CMK (cell line): ENCODE measurements around the gene CREB3.

Source experiments
- DNase-seq: peaks from one replicate; pipeline ENCODE4 v3.0.0-alpha.2; 2010; ENCODE audit warnings: low read depth

The CREB3 gene, protein sequence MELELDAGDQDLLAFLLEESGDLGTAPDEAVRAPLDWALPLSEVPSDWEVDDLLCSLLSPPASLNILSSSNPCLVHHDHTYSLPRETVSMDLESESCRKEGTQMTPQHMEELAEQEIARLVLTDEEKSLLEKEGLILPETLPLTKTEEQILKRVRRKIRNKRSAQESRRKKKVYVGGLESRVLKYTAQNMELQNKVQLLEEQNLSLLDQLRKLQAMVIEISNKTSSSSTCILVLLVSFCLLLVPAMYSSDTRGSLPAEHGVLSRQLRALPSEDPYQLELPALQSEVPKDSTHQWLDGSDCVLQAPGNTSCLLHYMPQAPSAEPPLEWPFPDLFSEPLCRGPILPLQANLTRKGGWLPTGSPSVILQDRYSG

DNA sequence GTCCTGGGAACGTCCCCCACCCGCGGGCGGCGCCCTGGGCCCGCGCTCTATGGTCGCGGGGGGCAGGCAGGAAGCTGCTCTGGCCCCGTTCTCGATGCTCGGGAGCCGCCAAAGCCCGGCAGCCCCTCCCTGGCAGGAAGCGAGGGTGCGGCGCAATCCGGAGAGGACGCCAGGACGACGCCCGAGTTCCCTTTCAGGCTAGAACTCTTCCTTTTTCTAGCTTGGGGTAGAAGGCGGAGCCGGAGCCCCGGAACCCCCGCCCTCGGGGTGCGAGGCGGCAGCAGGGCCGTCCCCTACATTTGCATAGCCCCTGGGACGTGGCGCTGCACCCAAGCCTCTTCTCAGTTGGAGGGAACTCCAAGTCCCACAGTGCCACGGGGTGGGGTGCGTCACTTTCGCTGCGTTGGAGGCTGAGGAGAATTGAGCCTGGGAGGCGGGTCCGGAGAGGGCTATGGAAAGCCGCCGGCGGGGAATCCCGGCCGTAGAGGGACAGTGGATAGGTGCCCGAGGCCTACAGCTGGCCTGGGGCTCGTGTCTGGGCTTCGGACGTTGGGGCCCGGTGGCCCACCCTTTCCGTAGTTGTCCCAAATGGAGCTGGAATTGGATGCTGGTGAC is at the start of gene CREB3, which contains the start of gene TLN1:
Gene CREB3 (plus strand): TSS at position 482 of the 615 bp plus-strand sequence. CDS start 107 bp downstream, at position 589.
Gene TLN1 (minus strand): TSS at position 11 of the 615 bp plus-strand sequence. CDS start 6,501 bp downstream, outside the sequence.
- peak; percentile 96 for DNase-seq

DNA sequence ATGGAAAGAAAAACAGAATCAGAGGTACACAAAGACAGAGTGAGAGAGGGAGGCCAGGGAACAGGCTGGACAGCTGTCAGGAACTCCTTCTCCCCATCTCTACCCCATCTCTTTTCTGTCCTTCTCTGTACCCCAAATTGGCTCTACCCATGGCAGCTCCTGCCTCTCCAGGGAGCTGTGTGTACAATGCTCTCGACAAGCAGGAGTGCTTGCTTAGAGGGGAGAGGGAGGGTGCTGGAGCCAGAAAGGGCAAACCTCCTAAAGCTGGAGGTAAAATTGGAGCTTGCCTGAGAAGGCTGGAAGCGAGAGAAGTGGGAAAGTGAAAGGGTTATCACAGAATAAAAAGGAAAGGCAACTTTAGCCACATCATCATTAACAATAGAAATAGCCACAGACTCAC is 49.1 kb upstream of the CREB3 start:
- DNase-seq, result no peak

DNA sequence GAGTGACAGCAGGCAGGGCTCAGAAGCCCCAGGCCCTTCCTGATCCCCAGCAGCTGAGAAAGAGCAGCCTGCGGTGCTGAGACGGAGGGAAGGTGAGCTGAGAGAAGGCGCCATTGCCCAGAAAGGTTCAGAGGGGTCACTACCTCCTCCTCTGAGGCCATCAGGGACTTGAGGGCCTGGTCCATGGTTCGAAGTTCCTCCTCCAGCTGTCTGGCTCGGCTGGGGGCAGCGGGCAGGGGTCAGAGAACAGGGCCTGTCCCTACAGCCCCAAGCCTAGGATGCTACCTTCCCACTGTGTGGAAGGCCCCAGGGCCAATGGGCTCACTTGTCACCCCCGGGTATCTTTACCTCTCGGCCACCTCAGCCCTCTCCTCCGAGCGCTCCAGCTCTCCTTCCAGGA is 47.5 kb upstream of the CREB3 start:
- no peak for DNase-seq

DNA sequence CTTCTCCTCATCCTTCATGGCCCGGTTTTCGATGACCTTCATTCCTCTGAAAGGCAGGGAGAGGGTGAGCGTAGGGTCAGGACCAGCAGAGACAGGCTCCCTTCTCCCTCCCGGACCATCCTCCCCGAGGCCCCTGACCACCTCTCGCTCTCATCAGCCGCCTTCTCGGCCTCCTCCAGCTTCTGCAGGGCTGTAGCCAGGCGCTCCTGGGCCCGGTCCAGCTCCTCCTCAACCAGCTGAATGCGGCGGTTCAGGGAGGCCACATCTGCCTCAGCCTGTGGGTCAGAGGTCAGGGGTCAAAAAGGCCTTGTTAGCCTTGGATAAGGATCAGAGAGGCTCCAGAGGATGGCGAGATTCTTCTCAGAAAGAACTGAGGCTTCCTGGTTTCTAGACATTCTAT is 47.0 kb upstream of the CREB3 start:
- DNase-seq, result no peak

DNA sequence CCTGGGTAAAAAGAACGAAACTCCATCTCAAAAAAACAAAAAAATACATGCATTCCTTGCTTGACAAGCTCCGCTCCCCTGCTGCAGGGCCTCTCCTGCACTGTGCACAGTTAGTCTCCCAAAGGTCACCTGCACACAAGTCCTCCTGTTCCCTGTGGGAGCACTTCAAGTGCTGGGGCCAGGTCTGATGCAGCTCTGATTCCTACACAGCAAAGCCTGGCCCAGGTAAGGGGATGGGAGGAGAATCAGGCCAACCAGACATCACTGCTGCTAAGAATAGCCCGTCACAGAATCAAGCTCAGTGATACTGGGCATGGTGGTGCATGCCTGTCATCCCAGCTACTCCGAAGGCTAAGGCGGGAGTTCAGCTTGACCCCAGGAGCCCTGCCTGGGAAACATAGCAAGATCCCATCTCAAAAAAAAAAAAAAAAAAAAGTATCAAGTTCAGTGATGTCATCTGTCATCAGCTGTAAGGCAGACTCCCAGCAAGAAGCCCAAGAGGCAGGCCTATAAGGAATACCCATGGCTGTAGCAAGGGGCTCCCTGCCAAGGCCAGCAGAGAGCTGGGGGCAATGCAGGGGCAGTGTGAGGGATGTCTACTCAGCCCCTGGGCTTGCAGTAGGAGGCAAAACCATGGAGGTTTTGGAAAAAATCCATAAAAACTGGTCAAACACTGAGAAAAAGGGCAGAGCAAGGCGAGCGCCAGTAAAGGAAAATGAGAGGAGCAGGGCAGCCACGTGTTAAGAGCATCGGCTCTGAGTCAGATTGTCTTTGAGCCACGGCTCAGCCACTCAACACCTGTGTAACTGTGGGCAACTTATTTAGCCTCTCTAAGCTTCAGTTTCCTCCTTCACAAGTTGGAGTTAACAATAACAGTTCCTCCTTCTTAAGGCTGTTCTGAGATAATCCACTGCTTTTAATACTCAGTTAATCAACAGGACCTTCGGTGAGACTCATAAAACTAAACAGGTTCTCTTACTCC is 46.0 kb upstream of the CREB3 start:
- DNase-seq, result no peak

DNA sequence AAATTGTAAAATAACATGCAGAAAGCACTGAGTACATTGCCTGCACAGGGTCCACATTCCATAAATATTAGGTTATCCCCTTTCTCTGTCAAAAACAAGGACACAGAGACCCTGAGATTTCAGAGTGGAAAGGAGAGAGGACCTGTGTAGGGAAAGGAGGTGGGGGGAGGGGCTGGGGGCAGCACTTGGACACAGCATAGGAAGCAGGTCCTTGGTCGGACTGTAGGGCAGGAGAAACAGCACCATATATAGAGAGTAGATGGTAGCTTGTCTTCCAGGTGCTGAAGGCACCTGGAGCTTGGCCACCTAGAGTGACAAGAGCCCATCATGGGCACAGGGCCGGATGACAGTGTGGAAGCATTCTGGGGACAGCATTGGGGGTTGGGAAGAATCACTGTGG is 45.2 kb upstream of the CREB3 start:
- no peak for DNase-seq

DNA sequence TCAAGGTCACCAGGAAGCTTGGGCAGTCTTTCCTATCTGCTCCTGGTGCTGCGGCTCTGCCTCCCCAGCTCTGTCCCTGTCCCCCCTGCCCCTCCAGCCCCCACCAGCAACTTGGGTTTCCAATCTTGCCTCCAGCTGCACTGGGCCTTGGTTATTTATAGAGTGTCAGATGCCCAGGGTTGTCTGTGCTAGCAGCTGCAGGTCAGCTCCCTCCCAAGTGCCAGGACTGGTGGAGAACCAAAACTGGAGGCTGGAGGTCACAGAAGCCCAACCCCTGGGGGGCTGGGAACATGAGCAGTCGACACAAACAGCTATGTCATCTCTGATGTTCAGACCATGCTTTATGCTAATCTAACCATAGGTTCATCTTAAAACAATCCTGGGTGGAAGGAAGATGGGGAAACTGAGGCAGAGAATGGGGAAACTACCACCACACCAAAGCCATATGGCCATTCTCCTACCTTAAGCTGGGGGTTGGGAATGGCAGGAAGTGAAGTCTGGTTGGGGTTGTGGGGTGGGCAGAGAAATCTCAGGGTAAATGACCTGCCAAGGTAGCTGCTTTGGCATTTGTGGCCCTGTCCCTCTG is 44.4 kb upstream of the CREB3 start:
- DNase-seq, result no peak

DNA sequence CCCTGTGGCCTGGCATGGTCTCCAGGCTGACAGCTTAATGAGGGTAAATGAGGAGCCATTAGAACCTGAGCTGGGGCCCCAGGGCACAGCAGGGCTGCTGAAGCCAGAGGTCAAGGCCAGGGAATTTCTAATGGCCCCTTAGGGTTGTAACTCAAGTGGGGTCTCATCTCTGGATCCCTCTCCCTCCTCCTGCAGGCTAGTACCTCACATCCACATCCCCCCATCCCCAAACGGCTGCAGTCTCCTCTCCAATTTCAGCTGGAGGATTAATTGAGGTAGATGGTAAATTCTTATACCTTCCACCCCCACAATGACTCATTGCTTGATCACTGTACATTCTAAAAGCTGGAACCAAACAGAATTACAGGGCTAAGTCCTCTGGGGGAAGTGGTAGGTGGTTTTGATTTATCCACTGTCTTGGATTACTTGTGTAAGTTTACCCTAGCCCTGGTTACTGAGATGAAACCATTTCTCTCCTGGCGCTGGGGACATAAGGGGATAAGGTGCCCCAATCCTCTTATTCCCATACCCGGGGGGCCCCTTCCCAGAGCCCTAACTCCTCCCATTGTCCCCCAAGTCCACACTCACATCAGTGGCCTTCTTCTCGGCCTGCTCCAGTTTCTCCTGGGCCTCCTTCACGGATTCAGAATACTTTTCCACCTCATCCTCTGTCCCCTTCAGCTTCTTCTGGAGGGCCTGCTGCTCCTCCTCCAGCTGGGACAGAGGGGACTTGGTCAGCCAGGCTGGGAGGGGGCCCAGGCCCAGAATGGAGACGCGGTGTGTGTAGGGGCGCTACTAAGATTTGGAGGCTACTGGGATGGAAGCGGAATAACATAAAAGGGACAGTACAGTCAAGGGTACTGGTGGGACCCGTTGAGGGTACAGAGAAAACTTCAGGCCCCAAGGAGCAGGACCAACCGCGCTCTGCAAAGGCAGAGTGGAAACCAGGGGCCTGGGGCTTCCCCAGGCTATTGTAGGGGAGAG is 43.6 kb upstream of the CREB3 start:
- DNase-seq, result no peak

DNA sequence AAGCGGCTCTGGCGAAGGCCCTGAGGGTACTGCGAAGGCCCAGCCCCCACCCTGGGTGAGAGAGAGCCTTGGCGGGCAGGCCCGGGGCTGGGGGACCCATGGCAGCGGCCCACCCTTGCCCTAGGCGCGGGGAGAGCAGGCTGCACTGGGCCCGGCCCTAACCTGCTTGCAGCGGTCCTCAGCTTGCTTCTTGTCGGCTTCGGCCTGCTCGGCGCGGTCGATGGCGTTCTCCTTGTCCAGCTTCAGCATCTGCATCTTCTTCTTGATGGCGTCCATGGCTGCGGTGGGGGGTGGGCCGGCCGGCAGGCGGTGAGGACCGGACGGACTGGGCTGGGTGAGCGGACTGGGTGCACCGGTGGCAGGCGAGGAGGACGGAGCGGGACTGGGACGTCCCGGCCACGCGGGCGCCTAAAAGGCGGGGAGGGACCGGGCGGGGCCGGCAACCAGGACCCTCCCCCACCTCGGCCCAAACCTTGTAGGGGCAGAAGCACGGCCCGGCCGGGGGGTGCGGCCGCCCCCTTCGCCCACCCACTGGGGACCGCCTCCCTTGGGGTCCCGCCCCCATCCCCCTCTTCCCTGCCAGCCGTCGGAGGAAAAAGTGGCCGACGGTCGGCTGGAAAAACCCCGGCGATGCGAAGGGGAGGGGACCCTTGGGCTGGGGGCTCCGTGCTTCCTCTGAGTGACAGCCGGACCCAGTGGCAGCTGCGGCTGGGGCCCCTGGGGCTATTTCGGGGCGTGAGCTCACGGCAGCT is 42.7 kb upstream of the CREB3 start, which contains the start of gene TPM2:
Gene TPM2 (minus strand): TSS at position 384 of the 752 bp plus-strand sequence. CDS start 108 bp downstream, at position 276.
- no peak for DNase-seq

DNA sequence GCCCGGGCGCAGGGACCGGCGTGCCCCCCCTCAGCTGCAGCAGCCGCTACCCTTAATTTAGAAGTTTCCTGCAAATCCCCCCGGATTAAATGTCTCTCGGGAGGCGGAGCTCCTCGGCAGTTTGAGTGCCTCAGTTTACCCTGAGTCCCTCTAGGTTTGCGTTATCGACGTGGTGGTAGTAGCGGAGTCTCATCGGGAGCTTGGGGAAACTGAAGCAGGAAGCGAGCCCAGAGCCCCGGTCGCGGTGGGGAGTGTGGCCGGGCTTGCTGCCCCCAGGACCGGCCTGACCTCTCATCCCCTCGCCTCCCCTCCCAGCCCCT is 42.2 kb upstream of the CREB3 start:
- no peak for DNase-seq

DNA sequence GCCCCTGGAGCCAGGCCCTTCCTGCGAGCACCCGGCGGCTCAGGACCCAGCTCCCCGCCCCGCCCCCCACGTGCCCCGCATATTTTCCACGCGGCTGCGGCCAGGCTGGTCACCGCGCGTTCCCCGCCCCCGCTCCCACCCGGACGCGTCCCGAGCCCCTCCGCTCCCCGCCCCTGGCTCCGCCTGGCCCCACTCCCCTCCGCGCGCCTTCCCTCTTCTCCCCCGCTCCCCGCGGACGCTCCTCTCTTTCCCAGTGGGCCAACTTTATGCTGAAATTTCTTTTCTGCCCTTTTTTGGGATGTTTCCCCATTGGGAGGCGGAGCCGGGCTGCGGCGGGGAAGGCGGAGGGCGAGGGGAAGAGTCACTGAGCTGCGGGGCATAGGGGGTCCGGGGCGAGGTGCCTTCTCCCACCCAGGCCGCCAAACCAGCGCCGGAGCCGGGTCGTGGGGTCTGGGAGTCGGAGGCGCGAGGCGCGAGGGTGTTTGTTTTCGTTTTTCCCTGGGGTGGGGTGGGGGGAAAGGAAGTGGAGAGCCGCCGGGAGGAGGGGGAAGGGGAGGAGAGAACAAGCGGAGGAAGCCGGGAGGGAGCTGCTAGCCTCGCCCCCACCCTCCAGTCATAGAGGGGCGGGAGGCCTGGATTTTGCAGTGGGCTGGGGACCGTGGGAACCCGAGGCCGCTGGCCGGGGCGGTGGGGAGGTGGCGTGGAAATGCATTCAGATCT is 41.7 kb upstream of the CREB3 start:
- DNase-seq, result peak; percentile 52

DNA sequence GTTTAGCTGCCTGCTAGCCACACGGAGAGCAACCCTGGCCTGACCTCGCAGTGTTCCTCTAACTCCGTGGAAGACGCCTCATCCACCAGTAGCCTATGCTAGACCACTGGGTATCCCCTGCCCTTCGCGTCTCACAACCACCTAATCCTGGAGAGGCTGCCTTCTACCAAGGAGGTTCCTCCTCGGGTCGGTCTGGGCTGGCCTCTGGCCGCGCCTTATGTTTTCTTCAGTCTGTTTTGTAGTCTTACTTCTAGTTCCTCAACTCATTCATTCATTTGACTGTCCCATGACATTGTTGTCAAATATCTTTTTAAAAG is 41.2 kb upstream of the CREB3 start:
- no peak for DNase-seq

DNA sequence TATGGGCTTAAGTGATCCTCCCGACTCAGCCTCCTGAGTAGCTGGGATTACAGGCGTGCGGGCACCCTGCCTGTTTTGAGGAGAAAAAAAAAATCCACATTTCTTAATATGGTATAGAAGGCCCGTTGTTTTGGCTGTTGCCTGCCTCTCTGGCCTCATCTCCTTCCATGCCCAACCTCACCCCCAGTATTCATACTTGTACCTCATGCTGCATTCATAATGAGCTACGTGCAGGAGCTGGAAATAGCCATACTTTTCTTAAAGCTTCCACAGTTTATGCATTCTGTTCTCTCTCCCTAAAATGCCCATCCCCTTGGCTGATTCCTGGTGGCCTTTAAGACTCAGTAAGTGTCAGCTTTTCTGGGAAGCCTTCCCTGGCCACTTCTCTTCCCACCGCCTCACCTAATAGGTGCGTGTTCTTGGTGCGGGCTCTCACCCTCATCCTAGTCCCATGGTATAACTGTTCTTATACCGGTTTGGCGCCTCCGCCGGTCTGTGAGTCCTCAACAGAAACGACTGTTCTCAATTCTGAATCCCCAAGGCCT is 40.6 kb upstream of the CREB3 start:
- no peak for DNase-seq

DNA sequence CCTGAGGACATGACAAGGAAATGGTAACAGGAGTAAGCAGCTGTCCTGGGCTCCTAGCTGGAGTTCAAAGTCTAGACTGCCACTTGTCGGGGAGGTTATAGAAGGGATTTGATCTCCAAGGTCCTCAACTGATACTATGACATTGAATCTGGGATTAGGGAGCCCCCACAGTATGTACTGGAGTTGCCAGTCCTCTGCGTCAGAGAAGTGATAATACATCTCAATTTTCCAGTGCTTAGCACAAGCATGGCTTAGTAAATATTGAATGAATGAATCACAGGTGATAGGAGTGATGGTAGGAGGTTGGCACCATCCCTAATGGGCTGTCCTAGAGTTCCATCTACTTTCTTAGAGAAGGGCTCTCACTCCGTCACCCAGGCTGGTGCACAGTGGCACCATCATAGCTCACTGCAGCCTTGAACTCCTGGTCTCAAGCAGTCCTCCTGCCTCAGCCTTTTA is 36.5 kb upstream of the CREB3 start:
- no peak for DNase-seq

DNA sequence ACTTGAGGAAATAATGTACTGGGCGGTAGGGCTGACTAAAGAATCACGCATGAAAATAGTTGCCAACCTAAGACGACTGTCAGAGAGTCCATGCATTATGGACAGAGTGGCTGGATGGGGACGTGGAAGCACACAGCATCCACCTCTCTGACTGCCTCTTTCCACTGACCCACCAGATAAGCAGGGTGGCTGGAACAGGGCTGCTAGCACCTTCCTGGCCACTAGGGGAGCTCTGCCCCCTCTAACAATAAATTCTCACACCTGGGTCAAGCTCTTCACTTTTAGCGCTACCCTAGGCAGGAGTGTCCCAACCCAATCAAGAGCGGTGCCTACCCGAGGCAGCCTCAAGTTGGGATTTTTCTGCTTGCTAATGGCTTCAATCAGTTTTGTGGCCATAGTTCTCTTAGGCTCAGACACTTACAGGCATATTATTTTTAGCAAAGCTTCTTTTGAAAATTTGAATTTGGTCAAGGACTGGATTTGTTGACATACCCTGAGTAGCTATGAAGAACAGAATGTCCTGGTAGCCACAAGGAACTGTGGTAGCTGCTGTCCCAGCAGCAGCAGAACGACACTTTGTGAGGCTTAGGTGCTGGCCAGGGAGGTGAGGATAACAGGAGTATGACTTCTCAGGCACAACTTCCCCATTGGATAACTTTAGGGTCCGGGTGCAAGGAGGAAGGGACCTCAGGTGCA is 35.8 kb upstream of the CREB3 start:
- DNase-seq, result peak; percentile 31

DNA sequence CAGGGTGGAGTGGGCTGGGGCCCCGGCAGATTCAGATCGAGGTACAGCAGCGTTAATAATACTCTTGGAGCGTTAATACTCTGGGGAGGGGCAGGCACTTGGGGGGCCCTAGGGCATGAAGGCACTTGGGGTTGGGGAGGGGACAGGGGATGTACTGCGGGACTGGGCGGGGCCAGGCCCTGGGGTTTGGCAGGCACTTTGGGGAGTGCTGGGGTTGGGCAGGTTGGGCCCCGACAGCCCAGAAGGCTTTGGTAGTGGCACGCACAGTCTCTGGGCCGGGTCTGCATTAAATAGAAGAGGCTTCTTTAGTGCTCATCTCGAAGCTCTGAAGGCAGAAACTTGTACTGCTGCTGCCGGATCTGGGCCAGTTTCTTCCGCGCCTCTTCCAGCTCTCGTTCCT is 35.0 kb upstream of the CREB3 start:
- no peak for DNase-seq

DNA sequence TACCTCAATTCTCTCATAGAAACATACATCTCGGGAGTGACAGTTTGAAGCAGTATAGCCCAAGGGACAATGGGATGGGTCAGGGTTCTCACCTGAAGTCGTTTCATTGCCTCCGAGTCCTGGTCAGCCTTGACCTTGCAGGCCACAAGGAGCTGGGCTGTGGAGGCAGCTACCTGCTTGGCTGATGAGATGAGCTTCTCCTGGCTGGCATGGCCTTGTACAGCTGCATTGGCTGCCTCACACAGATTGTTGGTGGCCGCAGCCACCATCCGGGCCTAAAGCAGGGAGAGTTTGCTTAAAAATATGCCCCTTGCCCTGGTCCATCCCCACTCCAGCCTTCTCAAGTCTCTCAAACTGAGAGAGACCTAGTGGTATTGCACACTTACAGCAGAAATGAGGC is 34.2 kb upstream of the CREB3 start:
- no peak for DNase-seq

DNA sequence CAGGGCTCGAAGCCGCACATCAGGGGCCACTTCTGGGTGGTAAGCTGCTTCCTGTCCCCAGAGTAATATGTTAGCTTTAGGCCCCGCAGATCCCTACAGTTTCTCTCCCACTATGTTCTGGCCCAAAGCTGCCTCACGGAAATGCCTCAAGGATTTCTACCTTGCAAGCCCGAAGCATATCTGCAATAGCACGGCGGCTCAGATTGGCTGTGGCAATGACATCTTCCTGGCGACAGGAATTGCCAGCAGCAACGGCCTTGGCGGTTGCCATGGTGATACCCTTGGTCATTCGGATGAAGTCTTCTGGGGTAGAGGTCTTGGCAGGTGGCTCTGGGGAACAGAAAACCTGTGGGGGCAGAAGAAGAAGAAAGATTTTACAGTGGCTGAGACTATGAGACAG is 32.4 kb upstream of the CREB3 start:
- DNase-seq, result no peak

DNA sequence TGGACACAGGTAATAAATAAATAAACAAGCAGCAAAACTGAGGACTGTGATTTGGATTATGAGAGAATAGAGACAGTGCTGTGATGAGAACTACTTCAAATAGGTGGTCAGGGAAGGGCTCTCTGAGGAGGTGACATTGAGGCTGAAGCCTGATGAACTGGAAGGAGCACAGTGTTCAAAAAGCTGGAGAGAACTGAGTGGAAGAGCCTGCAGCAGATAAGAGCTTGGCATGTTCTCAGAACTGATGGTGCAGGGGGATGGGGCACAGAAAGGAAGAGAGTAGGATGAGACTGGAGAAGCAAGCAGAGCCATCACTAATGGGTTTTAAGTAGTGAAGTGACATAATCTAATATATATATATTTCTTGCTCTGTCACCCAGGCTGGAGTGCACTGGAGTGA is 31.5 kb upstream of the CREB3 start:
- DNase-seq, result no peak
